K562 (cell line): ENCODE measurements around the gene MUC5B. TPM values are rescaled to one million over a fixed set of nuclear protein-coding genes. Genes with fewer than 3 reads are reported as not detected.
"Not testable (repeated sequence)": the region's sequence is repeated elsewhere in the genome, so short reads cannot be mapped to it uniquely, and the experiment has no call there.

Experiments
- ATAC-seq: fragments of 200-7000 bp; cut with Tn5 transposase; 3 replicates; pipeline ENCODE4 v1.9.1; 2020; ENCODE audit warnings: moderate library complexity
- BruUV-seq: library from RNA; stranded (reverse); fragments of 400-500 nt; replicated peaks from 2 replicates; lab custom pipeline; 2021; lab: Mats Ljungman, UMichigan
- CTCF ChIA-PET: fragments of 300-600 bp; formaldehyde crosslinking; extraction: SDS; loops from one replicate; lab custom pipeline; 2021; ENCODE audit warnings: low intra/inter-chr PET ratio; lab: Yijun Ruan, JAX
- POLR2A ChIA-PET: fragments of 300-600, 350-650 bp; sonication (Branson Sonifier 250); formaldehyde crosslinking; extraction: SDS; loops from one replicate; lab custom pipeline; 2021; ENCODE audit warnings: antibody characterized with exemption, inconsistent platforms; lab: Yijun Ruan, JAX
- DNase-seq, 4 experiments: peaks; one replicate each; pipeline versions ENCODE4 v3.0.0 to v3.0.0-alpha.2; 2011 to 2018; ENCODE audit warnings: low spot score in 3 of 4, mixed read lengths in 3 of 4; ENCODE audit errors: extremely low read depth in 1 of 4
- FAIRE-seq: peaks from 2 replicates; lab custom pipeline; 2011; peaks lifted over from hg19 to GRCh38; lab: Jason Lieb, UNC
- H2AFZ ChIP-seq: 2 replicates; pipeline ENCODE4 v1.6.0; 2011; ENCODE audit warnings: low read depth, low read length, control low read depth, inconsistent platforms
- H3K27ac ChIP-seq: fragments of 200-600 bp; 3 replicates; pipeline ENCODE4 v1.8.0; 2011; ENCODE audit warnings: low read depth, mild to moderate bottlenecking, control low read depth, inconsistent platforms, low read length, moderate library complexity, mixed read lengths; ENCODE audit errors: extremely low read depth
- H3K27me3 ChIP-seq, 2 experiments: fragments of 300-600 bp in 1 of 2; 2 replicates in 1 of 2; 3 replicates in 1 of 2; pipeline versions ENCODE4 v1.6.0 to v1.8.0; 2011; ENCODE audit warnings: inconsistent platforms in 2 of 2, low read length in 2 of 2, mild to moderate bottlenecking in 1 of 2, mixed read lengths in 1 of 2, moderate library complexity in 1 of 2; ENCODE audit not compliant: control insufficient read depth in 2 of 2, insufficient read depth in 2 of 2
- H3K36me3 ChIP-seq: fragments of 300-600 bp; 3 replicates; pipeline ENCODE4 v1.8.0; 2011; ENCODE audit warnings: mild to moderate bottlenecking, low read length, inconsistent platforms; ENCODE audit not compliant: control insufficient read depth, insufficient read depth
- H3K4me1 ChIP-seq, 2 experiments: fragments of 200-600 bp in 1 of 2; replicated peaks in 1 of 2; 2 replicates in 1 of 2; 3 replicates in 1 of 2; pipeline versions ENCODE4 v1.5.1 to v1.8.0; 2011; ENCODE audit warnings: inconsistent platforms in 2 of 2, low read length in 2 of 2, mild to moderate bottlenecking in 1 of 2, mixed read lengths in 1 of 2, moderate library complexity in 1 of 2; ENCODE audit not compliant: control insufficient read depth in 2 of 2, insufficient read depth in 2 of 2
- H3K4me2 ChIP-seq: 2 replicates; pipeline ENCODE4 v1.6.1; 2011; ENCODE audit warnings: low read length, control low read depth, inconsistent platforms, mixed read lengths; ENCODE audit not compliant: insufficient read depth
- H3K4me3 ChIP-seq: fragments of 200-600 bp; sonication (generic), shearing (Covaris generic); 2 replicates; pipeline ENCODE4 v1.5.1; 2016; ENCODE audit warnings: control low read depth, inconsistent platforms
- H3K79me2 ChIP-seq: fragments of 200-600 bp; 3 replicates; pipeline ENCODE4 v1.8.0; 2011; ENCODE audit warnings: low read length, inconsistent platforms; ENCODE audit not compliant: control insufficient read depth, insufficient read depth
- H3K9ac ChIP-seq, 2 experiments: 2 replicates each; pipeline versions ENCODE4 v1.6.0 to v1.6.1; 2011; ENCODE audit warnings: low read depth in 2 of 2, low read length in 2 of 2, control low read depth in 1 of 2, inconsistent platforms in 1 of 2, mild to moderate bottlenecking in 1 of 2, mixed read lengths in 1 of 2; ENCODE audit not compliant: insufficient read depth in 1 of 2
- H3K9me1 ChIP-seq: one replicate; pipeline ENCODE4 v1.6.0; 2011; ENCODE audit warnings: inconsistent platforms, mild to moderate bottlenecking, low read length, moderate library complexity; ENCODE audit not compliant: control insufficient read depth, insufficient read depth
- H3K9me3 ChIP-seq: replicated peaks from 2 replicates; pipeline ENCODE4 v1.5.1; 2011; ENCODE audit warnings: low read depth, low read length, inconsistent platforms; ENCODE audit not compliant: control insufficient read depth, insufficient read depth
- H4K20me1 ChIP-seq: replicated peaks from 2 replicates; pipeline ENCODE4 v1.6.1; 2011; ENCODE audit warnings: low read length, inconsistent platforms, mixed read lengths; ENCODE audit not compliant: control insufficient read depth, insufficient read depth
- FOXA3 ChIP-seq, 2 experiments: fragments of 450-650 bp in 1 of 2; sonication (generic) in 1 of 2; formaldehyde crosslinking; IDR thresholded peaks in 1 of 2; conservative IDR thresholded peaks in 1 of 2; 2 replicates each; pipeline versions ENCODE4 v1.4.0 to v1.8.0; 2020 to 2022; ENCODE audit warnings: mild to moderate bottlenecking in 2 of 2, missing genetic modification reagents in 1 of 2
- GATA2 ChIP-seq: sonication (generic); formaldehyde crosslinking; IDR thresholded peaks from 2 replicates; pipeline ENCODE4 v1.4.0; 2020; ENCODE audit warnings: mild to moderate bottlenecking, missing genetic modification reagents
- MIER1 ChIP-seq: fragments of 450-650 bp; IDR thresholded peaks from 2 replicates; pipeline ENCODE4 v1.6.1; 2016; ENCODE audit warnings: antibody characterized with exemption, mild to moderate bottlenecking, low read depth
- POLR2AphosphoS5 ChIP-seq: IDR thresholded peaks from 2 replicates; pipeline ENCODE4 v1.6.1; 2011; ENCODE audit warnings: mild to moderate bottlenecking, low read depth, low read length, moderate library complexity; ENCODE audit not compliant: control insufficient read depth, insufficient read depth
- PREB ChIP-seq: sonication (generic); formaldehyde crosslinking; IDR thresholded peaks from 2 replicates; pipeline ENCODE4 v1.8.1; 2023; ENCODE audit warnings: mild to moderate bottlenecking, missing genetic modification reagents
- ZNF316 ChIP-seq: fragments of 450-650 bp; IDR thresholded peaks from 2 replicates; pipeline ENCODE4 v1.6.1; 2016
- WGBS: fragments of 100-300 bp; shearing (Covaris generic); methylation state at CpG from one replicate; pipeline ENCODE4 v1.1.6; 2016; ENCODE audit warnings: low coverage, mixed read lengths; ENCODE audit not compliant: insufficient coverage; ENCODE audit errors: missing lambda C conversion rate; 5-methylcytosine and 5-hydroxymethylcytosine counted together
- in situ Hi-C: fragments of 300-500 bp; cut with MboI; formaldehyde crosslinking; loops from 4 replicates; pipeline ENCODE4 v1.15.0; 2018; ENCODE audit warnings: inconsistent platforms, mixed read lengths
- intact Hi-C: fragments of 100-400 bp; cut with micrococcal nuclease; formaldehyde crosslinking; loops from 2 replicates; pipeline ENCODE4 v1.14.2; 2022
- polyA plus RNA-seq, 8 experiments: library from polyadenylated mRNA; depleted of rRNA in 4 of 8; stranded (reverse) in 5 of 8; unstranded in 3 of 8; fragments of >200 nt; fragmentation: Nextera tagmentation in 2 of 8; fragmentation: Illumina TruSeq in 1 of 8; extraction: Ambion mirVana in 2 of 8; extraction: Trizol in 1 of 8; gene quantifications; 2 replicates each; pipeline versions ENCODE4 v1.2.1 to v1.2.3, GENCODE V29; 2011 to 2014; ENCODE audit warnings: inconsistent platforms in 1 of 8, missing spikeins in 1 of 8
- total RNA-seq, 7 experiments: library from RNA; depleted of rRNA in 6 of 7; stranded (reverse); fragments of >200 nt in 6 of 7; fragmentation: Illumina TruSeq in 2 of 7; extraction: Trizol in 2 of 7; gene quantifications; 2 replicates each; pipeline versions ENCODE4 v1.2.1 to v1.2.3, GENCODE V29; 2011 to 2021; ENCODE audit warnings: low replicate concordance in 1 of 7

Gene MUC5B
- total and polyA plus RNA-seq, 9 of the 15 experiments (the other 6 are each of a cell fraction or from before 2014, with no cell fraction given) = 0.04 to 0.95 TPM; not detected in 7

- intact Hi-C loops = no loop called here
- POLR2A ChIA-PET = no interaction called here
- Histone ChIP-seq H3K4me2 (no peak overlapping the region), H3K4me3 (no peak overlapping the region), H3K9ac (no peak overlapping the region), H3K79me2 (no peaks in the 10 kb centered on the region), H3K27ac (no peak overlapping the region), H3K4me1 (peaks cover 0 to 14% of the 10 kb centered on the region in 2 experiments; a peak in 1 of 5 replicates), H4K20me1 (peaks cover 10% of the 10 kb centered on the region; the same call in 1 of the 2 replicates), H3K36me3 (no peaks in the 10 kb centered on the region), H2AFZ (no peak overlapping the region), H3K9me3 (no peaks in the 10 kb centered on the region), H3K27me3 (peaks cover 0 to 21% of the 10 kb centered on the region in 2 experiments; a peak in 2 of 5 replicates), H3K9me1 (no peaks in the 10 kb centered on the region)
- CTCF ChIA-PET = no interaction called here
- in situ Hi-C loops = no loop called here
- WGBS = 6% methylated on average over 20 of the region's 20 CpGs
- BruUV-seq = no TSS peak
- no peak for DNase-seq
- TF ChIP-seq GATA2 = no peak
- TF ChIP-seq ZNF316 = no peak
- no peak for TF ChIP-seq MIER1
- TF ChIP-seq FOXA3 (CRISPR knock-in tag; conservative IDR thresholded peaks at IDR 0.05 in 1 of 2, IDR thresholded peaks at IDR 0.05 in 1 of 2) = no peak
- no peak for TF ChIP-seq PREB (CRISPR knock-in tag)
- TF ChIP-seq POLR2AphosphoS5 = no peak
- ATAC-seq = no peak
- no peak for FAIRE-seq
These were observed 19.4 kb downstream of the MUC5B start for GRCh38 chr11:1242289-1242688.

GRCh38 chr11:1242751-1243150 lies 19.9 kb downstream of the MUC5B start:
- H3K4me2 ChIP-seq, H3K36me3 ChIP-seq, FAIRE-seq, H3K9me1 ChIP-seq, H3K9ac ChIP-seq, H2AFZ ChIP-seq, H3K9me3 ChIP-seq, ATAC-seq, POLR2A ChIA-PET, in situ Hi-C loops, H3K79me2 ChIP-seq, DNase-seq, H3K4me3 ChIP-seq, BruUV-seq, CTCF ChIA-PET, H3K27ac ChIP-seq, intact Hi-C loops: not testable (repeated sequence)
- peaks cover 0 to 19% of the 10 kb centered on the region in 2 experiments; a peak in 2 of 5 replicates for H3K27me3 ChIP-seq
- WGBS = 7% methylated on average over 2 of the region's 11 CpGs
- peaks cover 0 to 14% of the 10 kb centered on the region in 2 experiments; a peak in 1 of 5 replicates for H3K4me1 ChIP-seq
- peaks cover 10% of the 10 kb centered on the region; the same call in 1 of the 2 replicates for H4K20me1 ChIP-seq

GRCh38 chr11:1243521-1243920 lies 20.7 kb downstream of the MUC5B start:
- H3K4me3 ChIP-seq, in situ Hi-C loops, H3K36me3 ChIP-seq, H3K4me2 ChIP-seq, H3K27ac ChIP-seq, H3K9me1 ChIP-seq, BruUV-seq, intact Hi-C loops, POLR2A ChIA-PET, FAIRE-seq, H3K9me3 ChIP-seq, H3K79me2 ChIP-seq, H2AFZ ChIP-seq, ATAC-seq, H3K9ac ChIP-seq, CTCF ChIA-PET, DNase-seq: not testable (repeated sequence)
- Histone ChIP-seq H3K27me3 (peaks cover 0 to 12% of the 10 kb centered on the region in 2 experiments; a peak in 1 of 5 replicates), H3K4me1 (peaks cover 0 to 13% of the 10 kb centered on the region in 2 experiments; a peak in 1 of 5 replicates), H4K20me1 (peaks cover 10% of the 10 kb centered on the region; the same call in 1 of the 2 replicates)
- 8% methylated on average over 4 of the region's 18 CpGs for WGBS
